Activated CD4-positive, alpha-beta T cell treated with anti-CD3 and anti-CD28 coated beads, Interleukin-2, amount 50 U/mL, for 4 hours (primary cell): ENCODE measurements around the gene NDNF.

Experiments used
- DNase-seq, 2 experiments: peaks; one replicate each; pipeline ENCODE4 v3.0.0-alpha.2; 2020

Gene NDNF

DNA sequence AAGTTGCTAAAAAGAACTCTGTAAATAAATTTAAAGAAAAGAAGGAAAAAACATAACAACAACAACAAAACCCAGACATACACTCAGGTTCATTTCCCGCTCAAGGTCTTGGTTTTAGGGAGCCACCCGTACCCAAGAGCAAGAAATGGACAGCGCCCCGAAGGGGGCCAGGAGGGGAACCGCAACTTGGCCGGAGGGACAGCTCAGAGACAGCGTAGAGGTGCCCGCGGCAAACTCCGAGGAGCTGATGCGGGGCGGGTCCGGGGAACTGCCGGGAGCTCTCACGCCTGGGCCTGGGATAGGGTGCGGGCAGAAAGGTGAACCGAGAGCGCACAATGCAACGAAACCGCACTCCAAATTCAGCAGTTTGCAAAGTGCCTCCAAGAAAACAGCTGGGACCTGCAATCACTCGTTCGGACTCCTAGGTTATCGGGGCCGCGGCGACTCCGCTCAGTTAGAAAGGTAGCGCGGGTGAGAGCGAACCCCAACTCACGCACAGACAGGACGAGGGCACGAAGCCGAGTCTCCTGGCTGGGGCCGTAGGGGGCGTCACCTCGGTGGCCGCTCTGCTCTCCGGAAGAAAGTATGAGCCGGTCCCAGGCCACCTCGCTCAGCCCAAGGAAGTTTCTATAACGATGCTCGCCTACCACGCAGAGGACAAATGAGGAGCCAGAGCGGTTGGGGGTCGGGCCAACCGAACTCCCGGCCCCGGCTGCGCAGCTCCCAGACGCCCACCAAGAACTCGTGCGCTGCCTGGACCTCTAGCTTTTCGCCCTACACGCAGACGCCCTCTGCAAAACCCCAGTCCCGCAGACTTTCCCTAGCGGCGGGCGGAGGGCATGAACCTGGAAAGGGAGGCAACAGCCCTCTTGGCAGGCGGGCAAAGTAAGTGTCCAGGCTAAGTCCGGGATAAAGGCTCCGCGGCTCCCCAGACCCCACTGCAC, 1.4 kb downstream of the NDNF start:
- DNase-seq = no peak

- no peak for DNase-seq
Observed at GRCh38 chr4:121070274-121070673, 2.1 kb downstream of the NDNF start.

DNA sequence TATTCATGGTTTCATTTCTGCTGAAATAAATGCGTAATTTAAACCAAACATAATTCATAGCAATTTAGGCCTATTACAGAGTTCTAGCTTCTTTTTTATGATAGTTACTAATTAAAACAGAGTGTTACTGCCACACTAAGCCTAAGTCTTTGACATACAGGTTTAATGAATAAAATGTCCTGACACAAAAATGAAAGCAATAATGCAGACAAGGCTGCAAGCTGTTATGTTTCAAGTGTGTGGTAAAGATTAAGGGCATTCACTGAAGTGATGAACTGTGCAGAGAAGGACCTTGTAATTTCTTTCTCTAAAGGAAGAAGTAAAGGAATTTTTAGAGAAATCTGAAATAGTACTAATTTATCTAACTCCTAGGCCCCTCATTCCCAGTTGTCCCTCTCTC, 2.9 kb downstream of the NDNF start:
- DNase-seq = no peak

DNA sequence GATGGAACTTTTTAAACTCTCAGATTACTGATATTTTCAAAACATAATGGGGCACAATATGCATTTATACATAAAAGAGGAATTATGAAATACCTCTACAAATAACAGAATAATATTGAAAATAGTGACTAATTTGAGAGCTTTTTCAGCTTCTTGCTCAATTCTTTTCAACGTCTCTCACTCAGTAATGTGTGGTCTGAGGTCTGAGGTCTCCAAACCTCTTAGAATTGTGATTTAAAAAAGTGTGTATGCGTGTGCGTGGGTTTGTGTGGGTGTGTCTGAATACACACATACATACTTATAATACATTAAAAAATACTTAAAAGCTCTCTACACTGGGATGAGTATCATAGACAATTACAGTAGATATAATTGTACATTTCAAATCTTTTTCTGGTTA, 7.9 kb downstream of the NDNF start:
- no peak for DNase-seq

- DNase-seq = no peak
Observed at GRCh38 chr4:121062521-121062920, 9.8 kb downstream of the NDNF start.

DNA sequence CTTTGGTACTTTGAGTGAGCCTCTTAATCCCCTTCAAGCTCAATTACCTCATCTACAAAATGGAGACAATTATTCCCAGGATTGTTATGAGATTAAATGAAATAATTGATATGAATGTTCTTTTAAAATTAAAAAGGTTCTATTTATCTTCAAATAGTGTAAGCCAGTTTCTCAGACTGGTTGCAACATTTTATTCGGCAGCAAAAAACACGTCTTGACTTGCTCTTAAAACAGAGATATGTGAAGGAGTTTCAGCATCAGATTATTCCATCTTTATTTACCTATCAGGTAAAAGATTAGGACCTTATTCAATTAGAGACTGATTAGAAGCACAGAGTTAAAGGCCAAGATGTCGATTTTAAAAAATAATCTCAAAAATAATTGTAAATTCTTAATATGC, 10.5 kb downstream of the NDNF start:
- DNase-seq = no peak

DNA sequence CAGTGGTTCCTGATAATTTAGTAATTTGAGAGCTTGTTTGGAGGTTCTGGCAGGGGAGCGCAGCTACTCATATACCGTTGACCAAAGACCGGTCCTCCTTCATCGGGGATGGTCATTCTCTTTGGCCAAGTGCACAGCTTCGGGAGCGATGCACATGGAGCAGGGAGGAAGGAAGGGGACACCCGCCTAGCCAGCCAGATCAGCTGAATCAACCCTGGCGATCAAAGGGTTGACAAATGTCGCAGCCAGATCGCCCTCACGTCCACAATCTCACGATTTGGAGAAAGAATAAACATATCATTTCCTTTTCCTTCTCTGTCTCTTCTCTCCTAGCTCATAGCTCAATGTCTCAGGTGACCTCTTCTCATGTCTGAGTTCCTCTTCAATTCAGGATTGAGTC, 11.1 kb downstream of the NDNF start:
- DNase-seq = no peak

- no peak for DNase-seq
Observed at GRCh38 chr4:121057466-121057922, 14.8 kb downstream of the NDNF start.

GRCh38 chr4:121056066-121056465, 16.3 kb downstream of the NDNF start:
- DNase-seq = no peak

DNA sequence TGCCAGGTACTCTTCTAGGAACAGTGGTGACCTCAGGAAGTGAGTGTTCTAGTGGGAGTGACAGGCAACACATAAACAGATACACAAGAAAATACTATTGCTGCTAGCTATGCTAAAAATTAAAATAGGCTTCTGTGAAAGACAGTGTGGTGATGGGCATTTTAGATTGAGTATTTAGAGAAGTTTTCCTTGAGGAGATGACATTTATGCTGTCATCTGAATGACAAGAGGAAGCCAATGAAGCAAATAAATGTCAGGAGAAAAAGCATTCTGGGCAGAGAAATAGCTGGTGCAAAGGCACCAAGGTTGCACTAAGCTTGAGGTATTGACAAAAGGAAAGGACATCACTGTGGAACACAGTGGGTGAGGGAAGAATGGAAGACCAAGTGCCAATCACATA, 18.0 kb downstream of the NDNF start:
- no peak for DNase-seq

DNA sequence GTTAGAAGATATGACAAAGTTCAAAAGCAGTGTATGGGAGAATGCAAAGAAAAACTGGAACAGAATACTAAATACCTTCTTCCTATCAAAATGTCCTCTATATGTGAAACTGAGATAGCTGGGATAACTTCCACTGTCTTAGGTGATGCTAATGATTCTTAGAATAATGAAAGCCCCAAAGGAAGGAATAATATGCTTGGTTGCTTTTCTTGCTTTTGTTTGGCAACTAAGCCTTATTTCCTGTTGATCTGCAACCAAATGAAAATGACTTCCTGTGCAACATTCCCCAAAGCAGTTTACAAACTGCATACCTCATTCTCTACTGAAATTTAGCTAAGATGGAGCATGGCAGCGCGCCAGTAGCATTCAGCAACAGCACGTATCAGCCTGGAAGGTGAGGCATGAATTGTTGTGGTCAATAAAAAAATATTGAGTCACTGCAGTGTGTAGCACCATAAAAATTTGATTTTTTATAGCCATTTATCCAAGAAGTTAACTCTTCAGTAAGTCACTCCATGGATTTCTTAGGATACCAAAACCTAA, 18.7 kb downstream of the NDNF start:
- no peak for DNase-seq

GRCh38 chr4:121050300-121050699, 22.0 kb downstream of the NDNF start:
- DNase-seq = no peak

- DNase-seq = no peak
Observed at GRCh38 chr4:121049072-121049599, 23.2 kb downstream of the NDNF start.

GRCh38 chr4:121048165-121048564, 24.2 kb downstream of the NDNF start:
- DNase-seq = no peak

- no peak for DNase-seq
Observed at GRCh38 chr4:121041307-121042090, 30.8 kb downstream of the NDNF start.

- no peak for DNase-seq
Observed at GRCh38 chr4:121034017-121034416, 38.3 kb downstream of the NDNF start.

GRCh38 chr4:121030711-121031110, 41.6 kb downstream of the NDNF start:
- no peak for DNase-seq

GRCh38 chr4:121030131-121030530, 42.2 kb downstream of the NDNF start:
- no peak for DNase-seq

- DNase-seq = no peak
Observed at GRCh38 chr4:121026034-121026433, 46.3 kb downstream of the NDNF start.

DNA sequence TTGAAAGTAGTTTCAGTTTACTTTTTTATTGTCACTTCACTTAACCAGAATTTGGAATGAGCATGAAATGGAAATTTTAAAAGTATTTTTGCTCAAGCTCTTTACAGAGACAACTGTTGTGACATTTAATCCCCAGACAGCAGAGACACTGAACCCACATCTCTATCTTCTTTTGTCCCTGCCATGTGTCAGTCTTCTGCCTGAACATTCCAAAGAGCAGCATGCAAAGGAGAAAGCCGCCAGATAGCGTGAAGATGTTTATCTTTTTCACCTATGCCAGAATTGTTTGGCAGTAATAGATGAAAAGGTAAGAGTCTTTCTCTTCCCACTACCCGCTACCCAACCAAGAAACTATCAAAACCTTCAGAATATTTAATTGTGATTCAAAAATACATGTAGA, 46.8 kb downstream of the NDNF start:
- DNase-seq = no peak

DNA sequence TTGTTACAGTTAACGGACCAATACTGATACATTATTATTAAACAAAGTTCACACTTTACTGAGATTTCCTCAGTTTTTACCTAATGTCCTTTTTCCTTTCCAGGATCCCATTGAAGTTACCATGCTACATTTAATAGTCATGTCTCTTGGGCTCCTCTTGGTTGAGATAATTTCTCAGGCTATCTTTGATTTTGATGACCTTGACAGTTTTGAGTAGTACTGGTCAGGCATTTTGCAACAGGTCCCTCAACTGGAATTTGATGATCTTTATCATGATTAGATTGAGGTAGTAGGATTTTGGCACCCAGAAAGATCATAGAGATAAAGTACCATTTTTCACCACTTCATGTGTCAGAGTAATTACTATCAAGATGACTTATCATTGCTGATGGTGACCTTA, 53.8 kb downstream of the NDNF start:
- no peak for DNase-seq

DNA sequence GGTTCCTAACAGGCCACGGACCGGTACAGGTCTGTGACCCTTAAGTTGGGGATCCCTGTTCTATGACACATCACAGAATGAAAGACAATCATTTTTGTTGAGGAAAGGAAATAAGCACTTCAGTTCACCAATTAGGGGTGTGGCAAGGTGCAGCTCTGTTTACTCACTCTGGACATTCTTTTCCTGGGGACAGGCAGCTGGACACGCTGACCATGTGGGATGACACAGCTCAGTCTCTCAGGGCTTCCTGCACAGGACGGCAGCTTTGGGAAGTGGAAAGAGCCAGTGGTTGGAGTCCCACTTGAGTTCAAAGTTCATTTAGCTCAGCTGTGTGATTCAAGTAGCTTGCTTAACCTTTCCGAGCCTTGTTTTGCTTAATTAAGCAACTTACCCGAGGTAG, 55.7 kb downstream of the NDNF start:
- no peak for DNase-seq

DNA sequence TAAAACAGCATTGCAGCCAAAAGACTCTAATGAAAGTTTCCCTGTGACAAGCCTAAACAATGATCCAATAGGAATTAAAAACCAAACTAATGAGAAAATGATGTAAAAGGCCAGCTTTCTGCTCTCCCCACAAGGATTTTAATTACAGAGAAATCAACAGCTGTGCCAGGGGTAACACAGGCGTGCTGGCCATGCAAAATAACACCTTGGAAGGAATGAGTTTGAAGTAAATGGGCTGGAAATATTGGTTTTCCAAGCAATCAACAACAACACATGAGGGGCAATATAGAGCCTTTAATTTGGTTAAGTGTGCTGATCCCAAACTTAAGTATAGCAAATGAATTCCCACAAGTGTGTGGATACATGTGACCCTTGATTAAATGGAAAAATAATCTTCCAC, 56.9 kb downstream of the NDNF start:
- DNase-seq = no peak

DNA sequence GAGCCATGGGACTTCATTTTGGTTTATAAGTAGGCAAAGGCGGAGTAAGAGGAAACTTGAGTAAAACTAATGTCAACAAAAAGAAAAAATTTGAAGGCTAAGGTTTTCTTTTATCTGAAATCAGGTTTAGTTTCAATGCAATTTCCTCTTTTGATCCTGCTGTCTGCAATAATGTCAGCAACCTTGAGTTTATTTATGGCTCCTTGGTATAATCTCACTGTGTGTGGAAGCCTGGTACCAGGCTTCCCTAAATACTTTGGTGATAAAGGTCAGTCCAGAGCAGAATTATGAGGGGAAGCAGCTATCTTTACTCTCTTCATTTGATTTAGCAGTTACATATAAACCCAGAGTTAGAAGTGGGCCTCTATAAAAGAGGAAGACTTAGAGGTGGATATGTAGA, 57.8 kb downstream of the NDNF start:
- DNase-seq = no peak
